HG03045 (cell line): ENCODE results near the gene CMIP.

Experiments
- ATAC-seq: cut with Tn5 transposase; IDR thresholded peaks from one replicate; pipeline ENCODE4 v1.9.1; 2021; ENCODE audit warnings: mild to moderate bottlenecking, moderate library complexity; ENCODE audit not compliant: unreplicated experiment

The CMIP gene

DNA sequence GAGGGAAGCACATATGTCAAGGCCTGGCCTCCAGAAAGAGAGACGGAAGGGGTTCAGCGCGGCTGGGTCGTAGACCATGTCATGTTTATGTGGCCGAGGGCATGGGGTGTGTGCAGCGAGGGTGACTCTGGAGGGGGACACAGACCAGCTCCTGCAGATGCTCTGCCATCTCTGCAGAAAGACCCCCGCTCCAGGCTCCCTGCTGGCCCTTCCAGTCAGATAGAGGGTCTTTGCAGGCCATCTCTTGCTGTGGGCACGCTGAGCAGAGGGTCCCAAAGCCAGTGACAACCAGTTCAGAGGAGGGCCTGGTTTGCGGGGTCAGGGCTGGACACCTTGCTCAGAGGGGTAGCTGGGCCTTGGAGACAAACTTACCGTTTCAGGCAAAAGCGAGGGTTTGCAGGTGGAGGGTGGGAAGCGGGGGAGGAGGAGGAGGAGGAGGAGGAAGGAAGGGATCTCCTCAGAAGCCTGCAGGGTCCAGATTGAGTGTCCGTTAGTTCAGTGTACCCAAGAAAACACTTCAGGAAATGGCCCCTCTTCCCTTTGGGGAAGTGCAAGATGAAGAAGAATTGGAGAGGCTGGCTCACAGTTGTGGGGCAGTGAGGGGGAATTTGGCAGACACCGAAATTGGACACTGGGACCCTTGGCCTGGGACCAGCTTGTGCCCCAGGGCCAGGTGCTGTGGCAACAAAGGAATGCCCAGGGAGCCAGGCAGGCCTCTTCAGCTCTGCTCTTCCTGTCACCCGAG, 102.8 kb downstream of the CMIP start:
- no peak for ATAC-seq

DNA sequence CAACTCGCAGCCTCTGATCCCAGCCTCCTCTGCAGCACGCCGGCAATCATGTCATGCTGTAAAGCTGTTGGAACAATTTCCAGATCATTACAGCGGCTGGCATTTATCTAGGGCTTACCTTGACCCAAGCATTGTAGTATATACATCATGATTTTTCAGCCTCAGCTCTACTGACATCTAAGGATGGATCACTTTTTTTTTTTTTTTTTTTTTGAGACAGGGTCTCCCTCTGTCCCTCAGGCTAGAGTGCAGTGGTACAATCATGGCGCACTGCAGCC, 103.3 kb downstream of the CMIP start:
- no peak for ATAC-seq

DNA sequence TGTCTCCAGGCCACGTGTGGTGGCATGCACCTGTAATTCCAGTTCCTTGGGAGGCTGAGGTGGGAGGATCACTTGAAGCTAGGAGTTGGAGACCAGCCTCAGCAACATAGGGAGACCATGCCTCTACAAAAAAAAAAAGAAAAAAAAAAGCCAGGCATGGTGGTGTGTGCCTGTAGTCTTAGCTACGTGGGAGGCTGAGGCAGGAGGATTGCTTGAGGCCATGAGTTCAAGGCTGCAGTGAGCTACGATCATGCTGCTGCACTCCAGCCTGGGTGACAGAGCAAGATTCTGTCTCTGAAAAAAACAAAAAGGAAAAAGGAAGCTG, 103.9 kb downstream of the CMIP start:
- no peak for ATAC-seq

DNA sequence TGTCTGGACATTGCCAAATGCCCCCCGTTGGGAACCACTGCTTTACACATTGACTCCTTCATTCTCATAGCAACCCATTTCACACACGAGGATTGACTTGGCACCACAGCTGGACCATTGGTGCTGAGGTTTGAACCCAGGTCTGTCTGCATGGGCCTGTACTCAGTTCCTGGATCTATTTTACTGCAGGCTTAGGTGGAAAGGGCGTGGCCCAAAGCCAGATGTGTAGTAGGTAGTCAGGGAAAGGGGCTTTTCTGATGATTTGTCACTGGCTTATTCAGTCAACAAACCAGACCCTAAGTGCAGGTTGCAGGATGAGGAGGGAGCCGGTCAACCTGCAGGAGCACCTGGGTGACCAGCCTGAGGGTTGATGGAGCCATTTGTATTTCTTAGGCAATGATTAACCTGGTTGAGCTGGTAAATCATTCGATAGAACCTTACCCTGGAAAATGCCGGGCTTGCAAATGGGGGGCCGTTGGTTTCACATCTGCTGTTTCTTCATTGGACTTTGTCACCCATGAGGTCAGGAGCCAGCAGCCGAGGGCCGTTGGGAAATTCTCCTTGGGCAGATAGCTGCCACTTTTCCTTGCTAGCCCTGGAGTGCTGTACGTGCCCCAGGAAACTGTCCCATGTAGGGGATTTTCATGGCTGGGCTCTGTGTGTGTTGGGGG, 104.4 kb downstream of the CMIP start:
- ATAC-seq, result no peak

DNA sequence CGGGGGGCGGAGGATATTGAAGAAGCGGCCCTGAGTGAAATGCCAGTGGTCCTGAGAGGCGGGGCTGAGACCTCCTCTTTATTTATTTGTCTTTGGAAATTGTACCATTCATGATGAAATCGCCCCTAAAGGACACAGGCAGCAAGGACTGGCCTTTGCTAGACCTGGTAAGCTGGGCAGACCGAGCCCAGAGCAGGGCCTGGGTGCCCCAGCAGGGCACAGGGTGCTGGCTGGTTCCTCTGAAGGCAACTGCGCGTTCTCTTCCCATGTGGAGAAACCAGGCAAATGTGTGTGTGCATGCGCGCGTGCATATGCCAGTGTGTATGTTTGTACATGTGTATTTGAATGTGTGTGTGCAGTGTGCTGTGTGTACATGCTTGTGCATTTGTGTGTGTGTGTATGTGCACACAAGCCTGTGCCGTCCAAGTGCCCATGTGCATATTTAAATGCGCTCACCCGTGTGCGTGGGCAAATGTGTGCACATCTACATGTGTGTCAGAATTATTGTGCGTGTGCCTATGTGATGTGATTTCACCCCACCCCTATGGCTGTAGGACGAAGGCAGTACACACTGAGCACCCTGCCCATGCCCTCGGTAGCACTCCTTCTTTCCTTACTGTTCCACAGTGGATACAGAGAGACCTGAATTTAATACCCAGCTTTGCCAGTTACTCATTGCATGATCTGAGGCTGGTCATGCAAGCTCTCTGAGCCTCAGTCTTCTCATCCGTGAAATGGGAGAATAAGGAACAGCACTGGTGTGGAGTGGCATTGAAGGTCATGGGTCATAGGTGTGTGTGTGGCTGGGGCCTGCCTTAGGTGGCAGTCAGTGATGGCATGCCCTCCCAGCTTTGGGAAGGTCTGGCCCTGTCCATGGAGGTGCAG, 105.2 kb downstream of the CMIP start:
- ATAC-seq, result no peak

DNA sequence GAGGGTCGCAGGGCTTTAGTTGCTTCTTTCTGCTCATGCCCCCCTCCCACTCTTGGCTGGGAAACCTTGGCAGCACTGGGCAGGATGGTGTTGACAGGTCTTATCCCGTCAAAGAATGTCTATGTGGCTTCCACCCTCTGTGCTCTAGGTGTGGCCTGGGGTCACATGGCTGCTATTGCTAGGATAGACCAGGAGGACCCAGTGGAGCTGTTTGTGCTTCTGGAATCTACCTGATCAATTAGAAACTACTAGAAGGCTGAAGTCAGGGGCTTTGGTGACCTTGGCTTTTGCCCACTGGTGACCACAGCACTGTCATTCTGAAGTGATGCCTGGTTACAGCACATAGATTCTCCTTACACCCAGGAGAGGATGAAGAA, 105.8 kb downstream of the CMIP start:
- ATAC-seq, result no peak

DNA sequence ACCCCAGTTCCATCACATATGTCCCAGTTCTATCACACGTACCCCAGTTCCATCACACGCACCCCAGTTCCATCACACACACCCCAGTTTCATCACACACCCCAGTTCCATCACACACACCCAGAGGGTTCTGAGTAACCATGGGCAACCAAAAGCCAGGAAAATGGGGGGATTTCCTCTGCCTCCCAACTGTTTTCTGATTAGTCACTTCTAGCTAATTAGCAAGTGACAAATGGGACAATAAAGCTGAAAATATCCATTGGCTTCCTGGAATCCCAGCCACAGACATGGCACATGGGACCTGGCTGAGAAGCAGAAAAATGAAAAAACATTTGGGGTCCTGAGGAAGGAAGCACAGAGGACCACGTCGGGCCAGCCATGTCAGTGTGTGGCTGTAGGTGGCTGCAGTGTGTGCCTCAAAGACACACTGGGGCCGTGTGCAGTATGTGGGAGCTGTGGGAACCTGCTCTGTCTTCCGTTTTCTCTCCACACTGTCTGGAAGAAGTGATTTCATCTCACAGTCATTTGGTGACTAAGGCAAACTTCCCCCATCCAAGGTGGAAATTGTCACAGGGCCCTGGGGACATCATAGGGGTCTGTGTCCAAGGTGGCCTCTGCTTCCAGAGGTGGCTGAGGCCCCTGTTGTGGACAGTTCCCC, 106.7 kb downstream of the CMIP start:
- ATAC-seq, result no peak

DNA sequence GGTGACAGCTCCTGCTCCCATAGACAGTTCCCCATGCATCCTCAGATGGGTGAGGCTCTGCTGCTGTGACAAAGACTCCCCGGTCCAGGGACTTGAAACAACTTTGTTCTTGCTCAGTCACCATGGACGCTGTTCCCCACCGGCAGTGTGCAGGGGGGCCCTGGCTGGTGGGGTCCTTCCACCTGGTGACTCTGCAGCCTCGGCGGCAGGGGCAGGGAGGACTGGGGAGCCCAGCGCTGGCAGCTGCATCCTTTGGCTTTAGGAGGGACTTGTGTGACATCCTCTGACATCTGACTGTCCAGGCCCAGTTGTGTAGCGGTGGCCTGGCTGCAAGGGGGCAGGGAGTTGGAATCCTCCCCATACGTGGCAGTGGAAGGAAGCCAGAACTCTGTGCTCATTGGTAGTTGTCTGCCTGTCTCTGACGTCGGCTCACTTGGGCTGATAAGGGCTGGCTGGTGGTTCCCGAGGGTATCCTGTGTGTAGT, 107.3 kb downstream of the CMIP start:
- ATAC-seq, result no peak

DNA sequence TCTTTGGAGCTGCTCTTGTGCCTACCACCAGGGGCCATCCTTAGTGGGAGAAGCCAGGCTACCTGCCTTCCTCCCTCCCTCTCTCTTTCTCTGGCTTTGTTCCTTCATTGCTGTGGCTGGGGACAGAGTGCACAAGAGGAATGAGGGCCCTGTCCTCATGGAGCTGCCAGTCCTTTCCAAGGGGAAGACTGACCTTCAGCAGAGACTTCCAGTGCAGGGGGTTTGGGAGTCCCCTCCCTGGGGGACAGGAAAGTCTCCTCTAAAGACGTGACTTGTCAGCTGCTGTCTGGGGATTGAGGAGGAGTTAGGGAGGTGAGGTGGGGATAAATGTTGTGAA, 108.1 kb downstream of the CMIP start:
- ATAC-seq, result no peak

DNA sequence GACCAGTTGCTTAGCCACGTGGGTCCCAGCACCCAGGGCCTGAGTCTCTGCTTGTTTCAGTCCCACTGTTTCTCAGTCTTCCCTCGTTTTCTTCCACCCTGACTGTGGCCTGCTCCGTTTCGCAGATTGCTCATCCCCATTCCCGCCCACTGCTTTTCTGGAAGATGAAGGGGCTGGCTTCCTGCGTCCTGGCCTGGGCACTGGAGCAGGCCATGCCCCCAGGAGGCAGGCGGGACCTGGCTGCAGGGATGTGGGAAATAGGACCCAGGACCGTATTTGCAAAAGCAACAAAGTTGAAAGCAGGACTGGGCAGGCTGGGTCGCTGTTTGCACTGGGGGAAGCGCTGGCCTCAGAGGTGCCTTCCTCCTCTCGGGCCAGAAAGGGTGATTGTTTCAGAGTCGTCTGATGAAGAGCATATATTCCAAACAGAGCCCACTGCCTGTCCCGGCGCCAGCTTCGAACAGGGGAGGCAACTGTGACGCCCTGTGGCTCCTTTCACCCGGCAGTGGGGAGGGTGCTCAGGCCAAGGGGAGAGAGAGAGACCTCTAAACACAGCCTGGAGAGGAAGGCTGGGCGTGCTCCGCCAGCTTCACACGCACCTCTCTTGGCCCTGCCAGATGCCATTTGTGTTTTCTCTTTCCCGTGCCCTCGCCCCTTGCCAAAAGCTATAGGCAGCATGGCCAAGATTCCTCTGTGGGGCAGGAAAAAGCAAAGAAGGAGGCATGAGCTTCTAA, 108.6 kb downstream of the CMIP start:
- ATAC-seq, result no peak

DNA sequence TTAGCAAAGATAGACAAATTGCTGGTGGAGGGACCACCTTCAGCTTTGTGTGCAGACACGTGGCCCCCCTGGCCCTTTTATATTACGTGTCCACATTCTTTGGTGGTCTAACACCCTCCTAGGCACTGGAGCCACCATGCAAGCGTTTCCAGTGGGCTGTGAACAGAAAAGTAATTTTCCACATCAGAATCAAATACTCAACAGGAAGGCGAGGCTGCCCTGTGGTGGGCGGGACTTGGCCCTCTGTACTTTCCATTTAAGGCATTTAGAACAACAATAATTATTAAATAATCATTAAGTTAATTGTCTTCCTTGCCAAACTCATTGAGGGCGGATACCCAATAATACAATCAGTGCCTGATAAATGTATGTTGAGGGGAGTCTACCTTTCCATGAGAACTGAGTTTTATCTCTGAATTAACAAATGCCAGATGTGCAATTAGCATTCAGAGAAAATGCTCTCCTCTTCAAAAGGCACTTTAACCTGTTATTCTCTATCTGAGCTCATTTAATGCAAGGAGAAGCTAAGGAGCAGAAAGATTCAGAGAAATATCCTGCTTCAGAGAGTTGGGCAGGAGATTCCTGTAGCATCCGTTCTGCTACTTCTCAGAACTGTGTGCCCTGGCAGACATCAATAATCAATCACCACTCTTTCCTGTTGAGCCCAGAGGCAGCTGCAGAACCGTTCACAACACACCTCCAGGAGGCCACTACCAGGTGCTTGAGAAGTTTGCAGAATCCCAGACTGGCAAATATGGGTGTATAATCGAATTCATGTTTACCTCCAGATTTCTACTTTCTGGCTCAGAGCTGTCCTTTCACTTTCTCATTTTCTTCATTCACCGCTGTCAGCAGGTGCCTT, 109.4 kb downstream of the CMIP start:
- ATAC-seq, result no peak

DNA sequence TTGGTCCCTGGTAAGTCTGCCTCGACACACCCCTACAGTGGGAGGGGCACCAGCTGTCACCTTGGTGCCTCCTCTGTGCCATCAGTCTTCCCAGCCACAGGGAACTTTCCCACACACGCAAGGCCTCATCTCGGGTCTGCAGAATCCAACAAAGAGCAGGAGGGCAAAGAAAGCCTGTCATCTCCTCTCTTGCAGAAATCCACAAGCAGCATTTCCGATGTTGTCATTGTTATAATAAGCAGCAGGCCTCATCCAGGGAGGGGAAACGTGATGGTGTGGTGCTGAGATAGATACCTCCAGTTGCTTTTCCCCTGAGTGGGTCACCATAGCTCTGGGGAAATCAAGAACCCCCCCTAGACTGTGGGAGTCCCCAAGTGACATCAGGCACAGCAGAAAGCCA, 110.4 kb downstream of the CMIP start:
- no peak for ATAC-seq

DNA sequence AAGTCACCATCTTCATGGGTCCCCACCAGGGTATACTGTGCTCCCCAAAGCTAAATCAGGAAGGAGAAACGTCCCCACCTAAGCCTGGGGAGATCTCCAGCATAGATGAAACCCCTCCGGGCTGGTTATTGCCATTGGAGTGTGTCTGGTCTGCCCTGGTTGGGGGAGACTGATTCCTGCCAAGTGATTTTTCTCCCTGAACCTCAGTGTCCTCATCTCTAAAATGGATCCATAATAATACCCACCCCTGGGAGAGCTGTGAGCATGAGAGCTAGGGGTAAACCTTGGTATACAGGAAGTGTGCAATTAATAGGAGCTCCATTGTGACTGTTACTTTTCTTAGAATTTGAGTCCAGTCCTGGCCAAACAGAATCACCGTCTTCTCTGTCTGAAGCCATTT, 111.1 kb downstream of the CMIP start:
- no peak for ATAC-seq

DNA sequence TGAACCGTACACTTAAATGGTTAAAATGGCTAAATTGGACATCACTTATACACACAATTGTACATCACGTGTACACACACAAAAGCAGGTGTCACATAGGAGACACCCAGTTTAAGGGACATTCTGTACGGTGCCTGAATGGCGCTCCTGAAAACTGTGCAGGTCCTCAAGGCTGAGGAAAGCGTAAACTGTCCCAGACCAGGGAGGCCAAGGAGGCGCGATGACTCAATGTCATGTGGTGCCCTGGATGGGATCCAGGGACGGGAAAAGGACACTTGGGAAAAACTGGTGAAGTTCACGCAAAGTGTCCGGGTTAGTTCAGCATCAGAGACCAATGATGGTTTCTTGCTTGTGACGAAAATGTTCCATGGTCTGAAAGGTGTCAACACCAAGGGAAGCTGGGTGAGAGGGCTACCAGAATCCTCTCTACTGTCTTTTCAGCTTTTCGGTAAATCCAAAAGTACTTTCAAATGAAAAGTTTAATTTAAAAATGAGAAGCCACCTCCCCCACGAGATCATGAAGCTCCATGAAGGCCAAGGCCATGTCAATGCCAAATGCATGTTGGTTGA, 112.2 kb downstream of the CMIP start:
- ATAC-seq, result no peak

DNA sequence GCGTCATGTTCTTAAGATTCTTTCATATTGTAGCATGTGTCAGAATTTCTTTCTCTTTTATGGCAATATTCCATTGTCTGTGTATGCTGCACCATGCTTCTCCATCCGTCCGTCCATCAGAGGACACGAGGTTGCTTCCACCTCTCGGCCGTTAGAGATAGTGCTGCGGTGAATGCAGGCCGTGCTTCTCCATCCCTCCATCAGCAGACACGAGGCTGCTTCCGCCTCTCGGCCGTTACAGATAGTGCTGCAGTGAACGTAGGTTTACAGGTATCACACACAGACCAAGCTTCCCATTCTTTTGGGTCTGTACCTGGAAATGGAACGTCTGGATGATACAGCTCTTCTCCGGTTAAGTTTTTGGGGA, 113.5 kb downstream of the CMIP start:
- no peak for ATAC-seq

DNA sequence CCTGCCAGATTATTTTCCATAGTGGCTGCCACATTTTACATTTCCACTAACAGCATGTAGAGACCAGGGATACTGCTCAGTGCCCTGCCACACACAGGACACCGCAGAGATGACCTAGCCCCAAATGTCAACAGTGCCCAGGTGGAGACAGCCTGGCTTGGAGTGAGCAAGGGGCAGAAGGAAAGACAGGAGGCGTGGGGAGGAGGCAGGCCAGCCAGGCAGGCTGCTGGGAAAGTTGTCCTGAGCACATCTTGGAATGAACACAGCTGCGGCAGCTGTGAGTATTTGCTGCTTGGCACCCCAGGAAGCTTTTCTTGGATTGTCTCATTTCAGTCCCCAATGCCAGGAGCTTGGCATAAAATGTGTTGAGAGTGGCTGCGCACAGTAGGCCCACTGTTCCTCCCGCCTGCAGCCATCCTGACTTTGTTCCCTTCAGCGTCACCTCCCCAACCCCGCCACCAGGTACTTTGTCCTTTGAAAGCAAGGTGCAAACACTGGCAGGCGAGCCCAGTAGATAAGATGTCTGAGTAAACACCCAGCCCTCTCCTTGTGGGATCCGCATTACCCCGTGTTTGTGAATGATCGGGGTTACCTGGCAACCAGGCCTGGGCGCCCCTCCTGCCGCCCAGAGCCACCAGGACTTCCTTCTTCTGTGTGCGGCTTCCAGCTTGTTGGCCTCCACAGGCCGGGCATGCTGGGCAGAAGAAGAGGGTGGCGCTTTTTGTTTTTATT, 114.0 kb downstream of the CMIP start:
- no peak for ATAC-seq

DNA sequence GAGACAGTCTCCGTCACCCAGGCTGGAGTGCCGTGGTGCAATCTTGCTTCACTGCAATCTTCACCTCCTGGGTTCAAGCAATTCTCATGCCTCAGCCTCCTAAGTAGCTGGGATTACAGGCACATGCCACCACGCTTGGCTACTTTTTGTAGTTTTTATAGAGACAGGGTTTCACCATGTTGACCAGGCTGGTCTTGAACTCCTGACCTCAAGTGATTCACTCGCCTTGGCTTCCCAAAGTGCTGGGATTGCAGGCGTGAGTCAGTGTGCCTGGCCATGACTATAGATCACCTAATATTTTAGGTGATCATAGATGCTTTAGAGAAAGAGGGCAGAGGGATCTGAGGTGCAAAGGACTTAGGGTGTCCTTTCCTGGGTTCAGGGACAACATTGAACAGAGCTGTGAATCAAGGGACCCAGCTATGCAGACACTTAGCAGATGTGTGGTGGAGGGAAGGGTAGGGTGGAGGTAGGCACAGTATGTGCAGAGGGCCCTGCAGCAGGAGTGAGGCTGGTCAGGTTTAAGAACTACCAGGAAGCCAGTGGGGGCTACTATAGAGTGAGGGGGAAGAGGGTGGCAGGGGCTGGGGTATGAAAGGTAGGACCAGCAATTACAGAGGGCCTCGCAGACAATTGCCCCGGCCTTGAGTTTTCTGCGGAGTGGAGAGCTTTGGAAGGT, 116.5 kb downstream of the CMIP start:
- no peak for ATAC-seq

DNA sequence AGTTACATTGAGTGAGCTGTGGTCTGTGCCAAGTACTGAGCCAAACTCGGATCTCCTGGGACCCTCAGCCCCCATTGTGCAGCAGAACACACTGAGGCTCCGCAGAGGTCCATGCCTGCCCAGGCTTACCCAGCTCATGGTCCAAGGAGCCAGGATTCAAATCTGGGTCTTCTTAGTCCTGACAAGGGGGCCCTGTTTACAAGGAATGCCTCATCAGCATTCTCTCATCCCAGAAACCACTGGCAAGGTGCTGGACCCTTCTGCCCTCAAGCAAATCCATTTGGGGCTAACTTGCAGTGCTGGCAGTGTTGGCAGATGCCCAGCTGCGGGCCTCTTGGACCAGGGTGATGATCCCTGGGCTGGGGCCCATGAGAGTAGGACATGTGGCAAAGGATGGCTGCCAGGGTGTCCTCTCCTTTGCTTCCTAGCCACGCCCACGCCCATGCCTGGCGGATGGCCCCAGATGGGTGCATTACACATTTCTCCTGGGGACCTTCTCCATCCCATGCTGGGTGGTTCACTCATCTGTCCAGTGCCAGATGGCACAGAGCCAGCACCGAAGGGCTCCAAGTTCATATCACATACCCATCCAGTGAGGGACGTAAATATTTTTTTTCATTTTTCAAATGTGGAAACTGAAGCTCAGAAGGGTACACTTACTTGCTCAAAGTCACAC, 117.7 kb downstream of the CMIP start:
- no peak for ATAC-seq
